ENCODE measurements around the gene ENOX1.
"Not testable (repeated sequence)": the region's sequence is repeated elsewhere in the genome, so short reads cannot be mapped to it uniquely, and the experiment has no call there.

- TF ChIP-seq, protein P1, sequence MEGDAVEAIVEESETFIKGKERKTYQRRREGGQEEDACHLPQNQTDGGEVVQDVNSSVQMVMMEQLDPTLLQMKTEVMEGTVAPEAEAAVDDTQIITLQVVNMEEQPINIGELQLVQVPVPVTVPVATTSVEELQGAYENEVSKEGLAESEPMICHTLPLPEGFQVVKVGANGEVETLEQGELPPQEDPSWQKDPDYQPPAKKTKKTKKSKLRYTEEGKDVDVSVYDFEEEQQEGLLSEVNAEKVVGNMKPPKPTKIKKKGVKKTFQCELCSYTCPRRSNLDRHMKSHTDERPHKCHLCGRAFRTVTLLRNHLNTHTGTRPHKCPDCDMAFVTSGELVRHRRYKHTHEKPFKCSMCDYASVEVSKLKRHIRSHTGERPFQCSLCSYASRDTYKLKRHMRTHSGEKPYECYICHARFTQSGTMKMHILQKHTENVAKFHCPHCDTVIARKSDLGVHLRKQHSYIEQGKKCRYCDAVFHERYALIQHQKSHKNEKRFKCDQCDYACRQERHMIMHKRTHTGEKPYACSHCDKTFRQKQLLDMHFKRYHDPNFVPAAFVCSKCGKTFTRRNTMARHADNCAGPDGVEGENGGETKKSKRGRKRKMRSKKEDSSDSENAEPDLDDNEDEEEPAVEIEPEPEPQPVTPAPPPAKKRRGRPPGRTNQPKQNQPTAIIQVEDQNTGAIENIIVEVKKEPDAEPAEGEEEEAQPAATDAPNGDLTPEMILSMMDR (IDR thresholded peaks at IDR 0.05): not testable (repeated sequence)
- TF ChIP-seq POLR2A (IDR thresholded peaks at IDR 0.05): not testable (repeated sequence)
Measured at GRCh38 chr13:43416408-43416807, 370.4 kb downstream of the ENOX1 start.
